Measurements from ENCODE around the gene DTX2. TPM values are rescaled to one million over a fixed set of nuclear protein-coding genes. Genes with fewer than 3 reads are reported as not detected.
"Not testable (repeated sequence)": the region's sequence is repeated elsewhere in the genome, so short reads cannot be mapped to it uniquely, and the experiment has no call there.

The DTX2 gene
- total RNA-seq, 4 donors from 2014 or later, result 18.1 to 35.2 (median 25.3) TPM

GRCh38 chr7:76425156-76425555 lies 36.4 kb upstream of the DTX2 start:
- Histone ChIP-seq H3K4me1 (no peaks in the 10 kb centered on the region), H3K4me3 (no peak overlapping the region), H3K36me3 (no peaks in the 10 kb centered on the region), H3K27ac (replicated peaks in 1 of 4) (no peak overlapping the region), H3K27me3 (peaks cover 0 to 31% (median 0%) of the 10 kb centered on the region in 4 donors), H3K9me3 (peaks cover 0 to under 1% (median 0%) of the 10 kb centered on the region in 4 donors)
- intact Hi-C loops (cut with DNase I), result no loop called here
- WGBS, result 88% methylated on average over 6 of the region's 9 CpGs
- no peak for DNase-seq (ENCODE audit: extremely low spot score)
- no peak for TF ChIP-seq POLR2AphosphoS5 (IDR thresholded peaks at IDR 0.05)
- TF ChIP-seq POLR2A (IDR thresholded peaks at IDR 0.05; ENCODE audit: low read depth), result no peak
- no peak for TF ChIP-seq CTCF (IDR thresholded peaks at IDR 0.05)
- no peak for TF ChIP-seq EP300 (IDR thresholded peaks at IDR 0.05)

GRCh38 chr7:76425558-76425957 lies 36.0 kb upstream of the DTX2 start:
- DNase-seq (ENCODE audit: extremely low spot score), result not testable (repeated sequence)
- 95% methylated on average over 4 of the region's 4 CpGs for WGBS

GRCh38 chr7:76426246-76426645 lies 35.3 kb upstream of the DTX2 start:
- no peaks in the 10 kb centered on the region for H3K36me3 ChIP-seq
- TF ChIP-seq EP300 (IDR thresholded peaks at IDR 0.05) (no peak), POLR2AphosphoS5 (IDR thresholded peaks at IDR 0.05) (no peak), POLR2A (IDR thresholded peaks at IDR 0.05; ENCODE audit: low read depth) (no peak), CTCF (IDR thresholded peaks at IDR 0.05) (no peak)
- 93% methylated on average over 3 of the region's 4 CpGs for WGBS
- H3K27me3 ChIP-seq, result peaks cover 0 to 31% (median 0%) of the 10 kb centered on the region in 4 donors
- DNase-seq (ENCODE audit: extremely low spot score), result no peak
- no peak overlapping the region for H3K4me3 ChIP-seq
- no peak overlapping the region for H3K27ac ChIP-seq (replicated peaks in 1 of 4)
- intact Hi-C loops (cut with DNase I), result no loop called here
- no peaks in the 10 kb centered on the region for H3K4me1 ChIP-seq
- H3K9me3 ChIP-seq, result no peaks in the 10 kb centered on the region

More at GRCh38 chr7:76425558-76425957, 36.0 kb upstream of the DTX2 start:
- H3K9me3 ChIP-seq; H3K4me1 ChIP-seq; H3K36me3 ChIP-seq; intact Hi-C loops (cut with DNase I); H3K27ac ChIP-seq (replicated peaks in 1 of 4); H3K4me3 ChIP-seq: not testable (repeated sequence)
- peaks cover 0 to 31% (median 0%) of the 10 kb centered on the region in 4 donors for H3K27me3 ChIP-seq

DNA sequence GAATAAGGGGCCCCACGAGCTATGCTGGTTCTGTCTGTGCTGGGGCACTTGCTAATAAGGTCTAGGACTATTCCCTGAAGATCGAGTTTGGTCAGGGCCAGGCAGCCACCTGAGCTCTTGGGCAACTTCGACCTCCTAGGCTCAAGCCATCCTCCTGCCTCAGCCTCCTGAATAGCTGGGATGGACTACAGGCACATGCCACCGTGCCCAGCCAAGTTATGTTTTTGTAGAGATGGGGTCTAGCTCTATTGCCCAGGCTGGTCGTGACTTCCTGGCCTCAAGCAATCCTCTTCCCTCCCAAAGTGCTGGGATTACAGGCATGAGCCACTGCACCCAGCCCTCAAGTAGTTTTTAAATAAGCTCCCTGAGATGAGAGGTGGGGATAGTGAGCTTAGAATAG lies 33.9 kb upstream of the DTX2 start:
- intact Hi-C loops (cut with DNase I), result no loop called here
- 61% methylated on average over 2 of the region's 5 CpGs for WGBS
- DNase-seq (ENCODE audit: extremely low spot score), result peak; percentile 50

DNA sequence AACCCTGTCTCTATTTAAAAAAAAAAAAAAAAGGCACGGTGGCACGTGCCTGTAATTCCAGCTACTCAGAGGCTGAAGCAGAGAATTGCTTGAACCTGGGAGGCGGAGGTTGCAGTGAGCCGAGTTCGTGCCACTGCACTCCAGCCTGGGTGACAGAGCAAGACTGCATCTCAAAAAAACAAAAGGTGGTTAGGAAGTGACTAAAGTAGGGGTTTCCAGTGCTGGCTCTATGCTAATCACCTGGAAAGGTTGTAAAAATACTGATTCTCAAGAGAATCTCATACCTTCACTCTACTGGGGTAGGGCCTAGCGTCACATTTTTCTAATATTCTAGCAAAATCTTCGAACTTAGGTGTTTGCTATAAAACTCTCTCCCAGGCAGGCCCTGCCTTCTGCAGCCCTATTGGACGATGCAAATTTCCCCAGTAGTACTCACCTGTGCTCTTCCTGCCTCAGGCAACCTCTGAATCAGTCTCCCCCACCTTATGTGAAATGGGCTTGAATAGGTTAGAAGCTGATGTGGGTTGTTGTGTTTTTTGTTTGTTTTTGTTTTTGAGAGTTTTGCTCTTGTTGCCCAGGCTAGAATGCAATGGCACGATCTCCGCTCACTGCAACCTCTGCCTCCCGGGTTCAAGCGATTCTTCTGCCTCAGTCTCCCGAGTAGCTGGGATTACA lies 33.2 kb upstream of the DTX2 start:
- no peaks in the 10 kb centered on the region for H3K36me3 ChIP-seq
- DNase-seq (ENCODE audit: extremely low spot score), result no peak
- WGBS, result 92% methylated on average over 13 of the region's 13 CpGs

More for the DNA sequence above, 33.9 kb upstream of the DTX2 start:
- Histone ChIP-seq H3K27me3 (peaks cover 0 to 24% (median 0%) of the 10 kb centered on the region in 4 donors), H3K27ac (replicated peaks in 1 of 4) (no peak overlapping the region), H3K9me3 (no peaks in the 10 kb centered on the region), H3K36me3 (no peaks in the 10 kb centered on the region), H3K4me3 (no peak overlapping the region), H3K4me1 (no peaks in the 10 kb centered on the region)
- TF ChIP-seq CTCF (IDR thresholded peaks at IDR 0.05) (no peak), POLR2A (IDR thresholded peaks at IDR 0.05; ENCODE audit: low read depth) (no peak), POLR2AphosphoS5 (IDR thresholded peaks at IDR 0.05) (no peak), EP300 (IDR thresholded peaks at IDR 0.05) (no peak)

More for the DNA sequence above, 33.2 kb upstream of the DTX2 start:
- Histone ChIP-seq H3K27ac (replicated peaks in 1 of 4) (no peak overlapping the region), H3K27me3 (peaks cover 0 to 22% (median 0%) of the 10 kb centered on the region in 4 donors), H3K4me3 (no peak overlapping the region), H3K9me3 (no peaks in the 10 kb centered on the region), H3K4me1 (no peaks in the 10 kb centered on the region)
- TF ChIP-seq POLR2AphosphoS5 (IDR thresholded peaks at IDR 0.05), result no peak
- TF ChIP-seq EP300 (IDR thresholded peaks at IDR 0.05), result no peak
- no peak for TF ChIP-seq CTCF (IDR thresholded peaks at IDR 0.05)
- no peak for TF ChIP-seq POLR2A (IDR thresholded peaks at IDR 0.05; ENCODE audit: low read depth)
- intact Hi-C loops (cut with DNase I), result no loop called here

All from esophagus muscularis mucosa (tissue), 4 donors.